NCI-H2196 treated with DMSO at 0.1 percent for 48 hours (cell line): ENCODE measurements around the gene CLTA.

Experiments
- DNase-seq: peaks from one replicate; lab custom pipeline; 2025; ENCODE audit not compliant: unreplicated experiment; lab: John Stamatoyannopoulos, UW

CLTA gene

GRCh38 chr9:36190388-36191289 lies at the start of gene CLTA:
TSS of gene CLTA (plus strand) at chr9:36190921. CDS start at chr9:36191057, 136 bp downstream.
- peak; percentile 97 for DNase-seq

GRCh38 chr9:36141288-36141687 lies 49.4 kb upstream of the CLTA start:
- no peak for DNase-seq

- no peak for DNase-seq
Measured at GRCh38 chr9:36141761-36142160, 49.0 kb upstream of the CLTA start.

GRCh38 chr9:36142510-36143244 lies 48.0 kb upstream of the CLTA start:
- no peak for DNase-seq

- DNase-seq, result no peak
Measured at GRCh38 chr9:36143245-36143641, 47.5 kb upstream of the CLTA start.

- DNase-seq, result no peak
Measured at GRCh38 chr9:36144309-36145232, 46.1 kb upstream of the CLTA start.

- no peak for DNase-seq
Measured at GRCh38 chr9:36145970-36146369, 44.8 kb upstream of the CLTA start.

- no peak for DNase-seq
Measured at GRCh38 chr9:36146651-36147050, 44.1 kb upstream of the CLTA start.

- DNase-seq, result no peak
Measured at GRCh38 chr9:36147441-36148175, 43.1 kb upstream of the CLTA start.

- DNase-seq, result peak; percentile 33
Measured at GRCh38 chr9:36148311-36149051, 42.2 kb upstream of the CLTA start.

- no peak for DNase-seq
Measured at GRCh38 chr9:36149197-36149596, 41.5 kb upstream of the CLTA start.

GRCh38 chr9:36150574-36151315 lies 40.0 kb upstream of the CLTA start:
- no peak for DNase-seq

- DNase-seq, result no peak
Measured at GRCh38 chr9:36151316-36152210, 39.2 kb upstream of the CLTA start.

- DNase-seq, result no peak
Measured at GRCh38 chr9:36152741-36153438, 37.8 kb upstream of the CLTA start.

GRCh38 chr9:36153746-36154145 lies 37.0 kb upstream of the CLTA start:
- no peak for DNase-seq

- DNase-seq, result no peak
Measured at GRCh38 chr9:36154331-36154952, 36.3 kb upstream of the CLTA start.

GRCh38 chr9:36156116-36156515 lies 34.6 kb upstream of the CLTA start:
- DNase-seq, result no peak
